GM21529 (cell line): Measurements from ENCODE around the gene TMEM163.

Experiments used
- ATAC-seq: cut with Tn5 transposase; IDR thresholded peaks from one replicate; pipeline ENCODE4 v1.9.1; 2021; ENCODE audit not compliant: unreplicated experiment

TMEM163 gene

GRCh38 chr2:134446383-134447017 lies 272.3 kb downstream of the TMEM163 start:
- no peak for ATAC-seq

- no peak for ATAC-seq
Measured at GRCh38 chr2:134445985-134446382, 272.8 kb downstream of the TMEM163 start.

GRCh38 chr2:134445116-134445515 lies 273.7 kb downstream of the TMEM163 start:
- ATAC-seq, result no peak

GRCh38 chr2:134443814-134444480 lies 274.9 kb downstream of the TMEM163 start:
- ATAC-seq, result no peak

- no peak for ATAC-seq
Measured at GRCh38 chr2:134441153-134441863, 277.5 kb downstream of the TMEM163 start.

GRCh38 chr2:134440336-134440909 lies 278.4 kb downstream of the TMEM163 start:
- no peak for ATAC-seq

- ATAC-seq, result no peak
Measured at GRCh38 chr2:134438371-134438770, 280.4 kb downstream of the TMEM163 start.

GRCh38 chr2:134436706-134437105 lies 282.1 kb downstream of the TMEM163 start:
- ATAC-seq, result no peak

GRCh38 chr2:134435936-134436335 lies 282.9 kb downstream of the TMEM163 start:
- no peak for ATAC-seq

- no peak for ATAC-seq
Measured at GRCh38 chr2:134435505-134435904, 283.3 kb downstream of the TMEM163 start.

- no peak for ATAC-seq
Measured at GRCh38 chr2:134433979-134434378, 284.8 kb downstream of the TMEM163 start.

- no peak for ATAC-seq
Measured at GRCh38 chr2:134433469-134433868, 285.3 kb downstream of the TMEM163 start.

- no peak for ATAC-seq
Measured at GRCh38 chr2:134432435-134432883, 286.3 kb downstream of the TMEM163 start.

GRCh38 chr2:134431838-134432434 lies 286.9 kb downstream of the TMEM163 start:
- ATAC-seq, result no peak

- ATAC-seq, result no peak
Measured at GRCh38 chr2:134429886-134430285, 288.9 kb downstream of the TMEM163 start.

GRCh38 chr2:134426721-134427120 lies 292.1 kb downstream of the TMEM163 start:
- ATAC-seq, result no peak

- ATAC-seq, result no peak
Measured at GRCh38 chr2:134425724-134426496, 292.9 kb downstream of the TMEM163 start.

- ATAC-seq, result no peak
Measured at GRCh38 chr2:134421556-134422328, 297.1 kb downstream of the TMEM163 start.

- ATAC-seq, result no peak
Measured at GRCh38 chr2:134420920-134421319, 297.9 kb downstream of the TMEM163 start.

GRCh38 chr2:134420259-134420658 lies 298.5 kb downstream of the TMEM163 start:
- no peak for ATAC-seq
